ES-I3 (cell line): ENCODE measurements around the gene DSCAM.
"Not testable (repeated sequence)": the region's sequence is repeated elsewhere in the genome, so short reads cannot be mapped to it uniquely, and the experiment has no call there.

ENCODE experiments used
- H3K36me3 ChIP-seq: 2 replicates; pipeline ENCODE4 v1.6.1; 2013; ENCODE audit warnings: mild to moderate bottlenecking, low read length, control low read depth, moderate library complexity; ENCODE audit not compliant: insufficient read depth
- H3K4me1 ChIP-seq: 2 replicates; pipeline ENCODE4 v1.6.1; 2013; ENCODE audit warnings: mild to moderate bottlenecking, control low read depth, low read length; ENCODE audit not compliant: insufficient read depth
- H3K9ac ChIP-seq: 2 replicates; pipeline ENCODE4 v1.6.1; 2013; ENCODE audit warnings: low read depth, mild to moderate bottlenecking, low read length, moderate library complexity
- H3K9me3 ChIP-seq: 2 replicates; pipeline ENCODE4 v1.6.1; 2013; ENCODE audit warnings: mild to moderate bottlenecking, low read length, moderate library complexity; ENCODE audit not compliant: control insufficient read depth, insufficient read depth

The DSCAM gene

GRCh38 chr21:40439581-40439980 lies 407.4 kb downstream of the DSCAM start:
- H3K36me3 ChIP-seq, H3K9ac ChIP-seq, H3K4me1 ChIP-seq, H3K9me3 ChIP-seq: not testable (repeated sequence)

- Histone ChIP-seq H3K36me3 (no peaks in the 10 kb centered on the region), H3K9me3 (no peaks in the 10 kb centered on the region), H3K4me1 (no peaks in the 10 kb centered on the region), H3K9ac (no peak overlapping the region)
Observed at GRCh38 chr21:40438616-40439015, 408.3 kb downstream of the DSCAM start.

- Histone ChIP-seq H3K9me3 (no peaks in the 10 kb centered on the region), H3K4me1 (no peaks in the 10 kb centered on the region), H3K9ac (no peak overlapping the region), H3K36me3 (no peaks in the 10 kb centered on the region)
Observed at GRCh38 chr21:40436261-40436660, 410.7 kb downstream of the DSCAM start.

GRCh38 chr21:40433538-40433937 lies 413.4 kb downstream of the DSCAM start:
- Histone ChIP-seq H3K9ac (no peak overlapping the region), H3K9me3 (no peaks in the 10 kb centered on the region), H3K36me3 (no peaks in the 10 kb centered on the region), H3K4me1 (no peaks in the 10 kb centered on the region)

GRCh38 chr21:40425981-40426380 lies 421.0 kb downstream of the DSCAM start:
- Histone ChIP-seq H3K9ac (no peak overlapping the region), H3K4me1 (no peaks in the 10 kb centered on the region), H3K36me3 (no peaks in the 10 kb centered on the region), H3K9me3 (no peaks in the 10 kb centered on the region)

GRCh38 chr21:40422896-40423635 lies 423.9 kb downstream of the DSCAM start:
- no peak overlapping the region for H3K9ac ChIP-seq
- H3K4me1 ChIP-seq = no peaks in the 10 kb centered on the region
- H3K36me3 ChIP-seq = no peaks in the 10 kb centered on the region
- H3K9me3 ChIP-seq = no peaks in the 10 kb centered on the region

- H3K4me1 ChIP-seq = no peaks in the 10 kb centered on the region
- no peaks in the 10 kb centered on the region for H3K9me3 ChIP-seq
- H3K36me3 ChIP-seq = no peaks in the 10 kb centered on the region
- no peak overlapping the region for H3K9ac ChIP-seq
Observed at GRCh38 chr21:40421121-40421520, 425.8 kb downstream of the DSCAM start.

GRCh38 chr21:40416572-40416971 lies 430.4 kb downstream of the DSCAM start:
- no peaks in the 10 kb centered on the region for H3K9me3 ChIP-seq
- H3K4me1 ChIP-seq = no peaks in the 10 kb centered on the region
- H3K36me3 ChIP-seq = no peaks in the 10 kb centered on the region

GRCh38 chr21:40408561-40408960 lies 438.4 kb downstream of the DSCAM start:
- no peaks in the 10 kb centered on the region for H3K4me1 ChIP-seq
- H3K36me3 ChIP-seq = no peaks in the 10 kb centered on the region
- no peaks in the 10 kb centered on the region for H3K9me3 ChIP-seq
- no peak overlapping the region for H3K9ac ChIP-seq

More at GRCh38 chr21:40416572-40416971, 430.4 kb downstream of the DSCAM start:
- H3K9ac ChIP-seq = no peak overlapping the region

- 0 out of 2 replicates have a peak, but pooled peaks cover 6% of the 10 kb centered on the region for H3K9me3 ChIP-seq
- H3K36me3 ChIP-seq = no peaks in the 10 kb centered on the region
- no peak overlapping the region for H3K9ac ChIP-seq
- no peaks in the 10 kb centered on the region for H3K4me1 ChIP-seq
Observed at GRCh38 chr21:40404396-40404800, 442.6 kb downstream of the DSCAM start.

GRCh38 chr21:40402884-40403582 lies 443.9 kb downstream of the DSCAM start:
- Histone ChIP-seq H3K9me3 (0 out of 2 replicates have a peak, but pooled peaks cover 6% of the 10 kb centered on the region), H3K36me3 (no peaks in the 10 kb centered on the region), H3K4me1 (no peaks in the 10 kb centered on the region), H3K9ac (no peak overlapping the region)

- H3K4me1 ChIP-seq = no peaks in the 10 kb centered on the region
- no peak overlapping the region for H3K9ac ChIP-seq
- no peaks in the 10 kb centered on the region for H3K36me3 ChIP-seq
- H3K9me3 ChIP-seq = no peaks in the 10 kb centered on the region
Observed at GRCh38 chr21:40395732-40396131, 451.2 kb downstream of the DSCAM start.

- Histone ChIP-seq H3K36me3 (no peaks in the 10 kb centered on the region), H3K9me3 (no peaks in the 10 kb centered on the region), H3K9ac (no peak overlapping the region), H3K4me1 (no peaks in the 10 kb centered on the region)
Observed at GRCh38 chr21:40393066-40393465, 453.9 kb downstream of the DSCAM start.

GRCh38 chr21:40388046-40388445 lies 458.9 kb downstream of the DSCAM start:
- Histone ChIP-seq H3K9ac (no peak overlapping the region), H3K4me1 (peaks cover 4% of the 10 kb centered on the region; the same call in 1 of the 2 replicates), H3K9me3 (no peaks in the 10 kb centered on the region), H3K36me3 (no peaks in the 10 kb centered on the region)
